Stimulated activated CD4-positive, alpha-beta T cell treated with anti-CD3 and anti-CD28 coated beads, Interleukin-1b, Interleukin-23, amount 100 ng/mL, for 48 hours (primary cell): ENCODE measurements around the gene TTLL5.

Source experiments
- DNase-seq: peaks from one replicate; pipeline ENCODE4 v3.0.0-alpha.2; 2020

The TTLL5 gene

DNA sequence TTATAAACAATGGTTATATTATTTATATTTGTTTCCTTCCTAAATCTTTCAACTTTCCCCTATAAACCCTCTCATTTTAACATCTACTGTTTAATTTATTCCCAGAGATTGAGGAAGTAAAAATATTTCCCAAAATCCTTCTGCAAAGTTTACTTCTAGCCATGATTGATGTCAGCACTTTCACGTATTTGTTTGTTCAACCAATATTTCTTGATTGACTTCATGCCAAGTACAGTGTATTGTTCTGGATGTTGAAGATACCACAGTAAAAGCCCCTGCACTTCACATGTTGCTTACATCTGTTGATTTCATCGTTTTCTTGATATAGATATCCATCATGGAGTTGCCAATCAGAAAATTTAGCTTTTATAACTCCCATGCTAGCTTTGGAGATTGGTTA, 81.8 kb downstream of the TTLL5 start:
- no peak for DNase-seq

DNA sequence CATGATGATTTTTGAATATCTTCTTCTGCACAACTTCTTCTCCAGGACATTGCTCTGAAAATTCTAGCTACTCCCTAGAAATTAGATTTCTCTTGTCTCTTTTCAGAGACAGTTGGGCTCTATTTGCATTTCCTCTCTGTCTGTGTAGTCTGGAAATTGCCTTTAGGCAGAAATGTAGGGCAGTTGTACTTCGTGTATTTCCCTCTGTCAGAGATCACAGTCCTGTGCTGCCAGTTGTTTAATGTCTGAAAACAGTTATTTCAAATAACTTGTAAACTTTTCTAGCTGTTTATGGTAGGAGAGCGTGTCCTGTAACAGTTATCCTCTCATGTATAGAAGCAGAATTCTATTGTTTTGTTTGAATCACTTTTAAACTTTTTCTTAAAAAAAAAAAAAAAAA, 86.9 kb downstream of the TTLL5 start:
- no peak for DNase-seq

DNA sequence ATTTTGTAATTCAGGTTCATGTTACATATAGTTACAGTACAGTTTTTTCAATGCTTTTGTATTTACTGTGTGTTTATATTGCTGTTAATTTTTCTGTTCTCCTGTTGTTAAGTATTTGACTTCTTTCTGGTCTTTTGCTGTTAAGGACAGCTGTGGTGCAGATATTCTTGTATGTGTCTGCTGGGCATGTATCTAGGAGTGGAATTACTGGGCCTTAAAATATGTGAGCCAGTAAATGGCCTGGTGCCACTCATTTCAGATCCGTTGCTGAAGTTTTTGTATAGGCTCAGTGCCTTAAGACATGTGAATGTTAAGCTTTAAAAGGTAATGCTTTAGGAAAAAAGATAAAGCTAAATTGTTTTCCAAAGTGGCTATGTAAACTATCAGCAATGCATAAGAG, 87.3 kb downstream of the TTLL5 start:
- DNase-seq = no peak

DNA sequence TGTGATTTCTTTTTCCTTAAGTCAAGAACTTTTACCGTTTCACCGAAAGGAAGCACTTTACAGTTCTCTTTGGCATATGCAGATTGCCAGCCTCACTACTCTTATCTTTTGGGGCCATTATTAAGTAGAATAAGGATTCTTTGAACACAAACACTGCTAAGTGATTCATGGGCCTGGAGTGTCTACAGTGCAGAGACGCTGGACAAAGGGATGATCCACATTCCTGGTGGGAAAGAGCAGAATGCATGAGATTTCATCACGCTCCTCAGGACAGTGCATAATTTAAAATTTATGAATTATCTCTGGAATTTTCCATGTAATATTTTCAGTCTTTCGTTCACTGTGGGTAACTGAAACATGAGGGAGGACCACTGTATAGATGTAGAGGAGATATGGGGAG, 90.2 kb downstream of the TTLL5 start:
- DNase-seq = no peak

DNA sequence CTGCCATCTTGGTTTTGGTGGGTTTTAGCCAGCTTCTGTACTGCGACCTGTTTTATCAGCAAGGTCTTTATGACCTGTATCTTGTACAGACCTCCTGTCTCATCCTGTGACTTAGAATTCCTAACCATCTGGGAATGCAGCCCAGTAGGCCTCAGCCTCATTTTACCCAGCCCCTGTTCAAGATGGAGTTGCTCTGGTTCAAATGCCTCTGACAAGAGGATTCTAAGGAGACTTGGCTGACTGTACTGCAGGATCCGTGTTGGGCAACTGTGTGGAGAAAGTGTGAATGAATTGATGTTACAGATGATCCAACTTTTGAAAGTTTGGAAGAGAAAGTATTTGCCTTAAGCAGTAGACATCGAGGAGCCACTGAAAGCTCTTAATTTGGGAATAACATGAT, 91.0 kb downstream of the TTLL5 start:
- no peak for DNase-seq

DNA sequence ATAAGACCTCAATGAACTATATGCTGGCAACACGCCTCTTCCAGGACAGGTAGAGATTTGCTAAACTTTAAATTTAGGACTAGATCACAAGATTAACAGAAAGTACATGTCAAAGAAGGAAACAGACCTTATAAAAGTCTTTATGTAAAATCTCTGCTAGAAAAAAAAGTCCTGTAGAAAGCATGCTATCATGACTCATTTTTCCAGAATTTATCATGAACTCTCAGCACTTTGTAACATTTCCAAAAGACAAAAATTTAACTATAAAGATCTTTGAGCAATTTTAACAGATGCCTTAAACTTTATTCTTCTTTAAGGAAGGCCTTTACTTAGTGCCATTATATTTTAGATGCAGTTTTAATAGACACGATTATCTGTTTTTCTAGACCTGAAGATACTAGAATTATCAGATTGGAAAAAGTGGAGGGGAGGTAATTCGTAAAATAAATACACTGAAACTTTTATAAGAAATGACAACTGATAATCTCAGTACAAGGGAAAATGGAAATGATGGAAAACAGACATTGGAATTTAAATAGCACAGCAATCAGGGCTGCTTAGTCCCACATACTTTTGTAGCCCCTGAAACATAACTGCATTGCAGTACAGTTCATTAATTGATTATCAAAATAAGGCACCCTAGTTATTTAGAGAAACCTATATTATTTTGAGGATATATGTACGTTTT, 92.0 kb downstream of the TTLL5 start:
- DNase-seq = no peak

DNA sequence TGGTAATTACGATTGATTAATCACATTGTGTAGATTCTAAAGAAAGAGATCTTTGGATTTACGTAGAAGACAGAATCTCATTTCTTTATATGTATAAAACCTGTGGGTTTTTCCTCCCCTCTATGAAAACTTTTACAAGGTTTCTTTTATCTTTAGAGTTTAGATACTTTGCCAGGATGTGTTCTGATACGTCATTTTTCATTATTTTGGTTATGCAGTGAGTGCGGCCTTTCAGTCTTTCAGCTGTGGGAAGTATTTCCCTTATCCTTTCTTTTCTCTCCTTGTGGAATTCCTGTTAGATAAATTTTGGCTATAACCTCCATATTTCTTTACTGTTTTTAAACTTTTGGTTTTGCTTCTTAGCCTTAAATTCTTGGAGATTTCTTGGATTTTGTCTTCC, 92.7 kb downstream of the TTLL5 start:
- no peak for DNase-seq

DNA sequence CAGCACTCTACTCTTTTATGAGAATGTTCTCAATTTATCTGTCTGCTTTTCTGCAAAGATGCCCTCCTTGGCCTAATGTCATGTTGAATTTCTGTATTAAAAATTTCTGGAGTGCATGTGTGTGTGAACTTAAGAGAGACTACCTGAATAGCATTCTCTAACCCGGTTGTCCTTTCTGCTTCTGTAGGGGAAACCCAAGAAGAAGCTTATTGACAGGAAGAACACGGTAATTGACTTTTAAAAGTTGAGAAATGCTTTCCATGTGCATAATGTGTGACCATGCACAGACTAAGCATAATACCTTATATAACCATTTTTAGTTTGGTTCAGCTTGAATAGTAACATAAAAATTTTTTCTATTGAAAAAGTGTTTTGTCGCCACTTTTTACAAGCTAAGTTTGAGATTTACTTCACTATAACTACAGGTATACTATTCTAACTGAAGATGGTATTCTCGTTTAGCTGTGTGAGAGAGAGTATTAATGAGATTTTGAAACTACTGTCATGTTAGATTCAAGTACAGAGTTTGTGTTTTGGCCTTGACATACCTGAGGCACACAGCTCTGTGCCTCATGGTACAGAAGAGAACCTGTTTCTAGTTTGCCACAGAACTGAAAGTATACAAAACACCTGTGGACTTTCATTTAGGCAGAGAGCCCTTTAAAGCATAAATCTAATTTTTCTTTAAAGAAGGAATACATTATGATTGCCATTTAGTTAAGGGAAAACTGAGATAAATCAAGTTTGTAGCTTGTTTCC, 96.8 kb downstream of the TTLL5 start:
- no peak for DNase-seq

DNA sequence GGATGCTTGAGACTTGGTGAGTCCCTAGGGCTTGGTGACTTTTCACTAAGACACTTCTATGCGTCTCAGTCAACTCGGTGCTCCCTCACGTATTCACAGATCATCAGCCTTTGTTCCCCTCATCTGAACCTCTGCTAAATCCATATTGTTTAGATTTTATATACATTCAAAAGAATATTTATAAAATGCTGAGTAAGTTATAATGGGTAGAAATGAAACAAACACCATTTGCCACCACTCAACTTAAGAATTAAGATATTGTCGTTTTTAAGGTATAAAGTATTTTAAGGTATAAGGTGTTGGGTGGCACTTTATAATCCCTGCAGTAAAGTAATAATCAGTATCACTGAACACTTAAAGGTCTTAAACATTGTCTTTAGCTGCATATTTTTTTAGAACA, 103.0 kb downstream of the TTLL5 start:
- DNase-seq = no peak

DNA sequence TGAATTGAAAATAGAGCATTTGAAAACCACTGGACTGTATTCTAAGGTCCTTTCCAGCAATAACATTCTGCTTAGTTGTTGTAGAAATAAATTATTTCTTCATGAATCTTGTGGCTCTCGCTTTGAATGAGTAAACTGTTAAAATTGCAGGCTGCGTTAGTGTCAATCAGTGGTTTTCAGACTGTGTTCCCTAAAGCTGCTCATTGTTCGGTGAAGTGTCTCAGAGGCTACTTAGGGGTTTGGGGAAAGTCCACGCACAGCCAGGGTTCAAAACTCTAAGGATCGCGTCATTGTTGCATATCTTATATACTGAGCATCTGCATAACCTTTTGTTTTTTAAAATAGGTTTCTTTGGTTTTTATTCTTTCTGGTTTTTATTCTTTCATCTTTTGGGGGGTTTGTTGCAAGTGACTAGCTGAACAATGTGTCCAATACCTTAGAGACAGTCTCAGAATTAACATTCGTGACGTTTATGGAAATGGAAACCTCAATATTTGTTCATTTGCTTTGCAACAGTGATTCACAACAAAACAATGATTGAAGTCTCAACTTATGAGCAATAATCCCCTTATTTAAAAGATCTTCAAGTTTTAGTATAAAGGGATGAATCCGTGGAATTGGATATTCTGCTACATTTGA, 108.1 kb downstream of the TTLL5 start:
- no peak for DNase-seq

DNA sequence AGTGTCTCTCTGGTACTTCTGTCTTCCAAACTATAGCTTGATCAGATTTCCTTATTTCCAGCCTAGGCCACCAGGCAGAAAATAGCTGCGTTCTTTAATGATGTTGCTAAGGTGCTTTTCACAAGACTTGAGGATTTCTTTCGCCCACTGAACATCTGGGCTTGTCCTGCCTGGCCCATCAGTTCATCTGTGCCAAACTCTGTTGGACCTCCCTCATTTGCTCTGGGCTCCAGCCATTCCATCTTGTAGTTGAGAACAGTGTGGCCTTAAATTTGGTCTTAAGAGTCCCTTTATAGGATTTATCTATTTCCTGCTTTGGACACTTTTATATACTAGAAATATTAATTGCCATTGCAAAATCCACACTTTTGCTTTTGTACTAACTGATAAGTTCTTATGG, 109.6 kb downstream of the TTLL5 start:
- DNase-seq = no peak

DNA sequence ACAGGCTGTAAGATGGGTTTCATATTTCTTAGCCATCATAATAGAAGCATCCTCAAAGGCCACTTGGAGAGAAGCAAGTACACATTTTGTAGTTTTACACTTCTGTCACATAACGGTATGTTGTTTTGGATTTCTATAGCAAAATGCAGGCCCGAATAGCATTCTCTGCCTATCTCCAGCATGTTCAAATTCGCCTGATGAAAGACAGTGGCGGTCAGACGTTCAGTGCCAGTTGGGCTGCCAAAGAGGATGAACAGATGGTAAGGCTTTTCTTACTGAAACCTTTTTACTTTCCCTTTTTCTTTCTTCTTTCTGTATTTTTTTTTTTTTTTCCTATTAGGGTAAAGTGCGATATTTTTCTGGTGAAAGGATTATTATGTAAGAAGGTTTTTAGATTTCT, 110.5 kb downstream of the TTLL5 start:
- DNase-seq = no peak

DNA sequence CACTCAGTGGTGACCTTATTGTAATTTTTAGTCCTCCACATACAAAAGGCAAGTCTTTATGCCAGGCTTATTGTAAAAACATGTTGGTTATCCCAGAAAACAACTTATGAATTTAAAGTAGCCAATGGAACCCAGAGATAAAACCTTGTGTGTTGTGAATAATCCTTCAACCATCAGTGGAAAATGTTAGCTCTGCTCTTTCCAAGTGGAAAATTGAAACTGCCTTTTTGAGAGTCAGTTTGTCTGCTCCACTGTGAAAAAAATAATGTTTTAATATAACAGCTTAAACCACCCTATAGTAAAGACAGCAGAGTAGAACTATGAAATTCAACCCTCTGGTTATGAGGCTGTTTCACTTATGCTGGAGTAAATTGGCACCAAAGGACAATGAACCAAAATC, 112.0 kb downstream of the TTLL5 start:
- DNase-seq = no peak

DNA sequence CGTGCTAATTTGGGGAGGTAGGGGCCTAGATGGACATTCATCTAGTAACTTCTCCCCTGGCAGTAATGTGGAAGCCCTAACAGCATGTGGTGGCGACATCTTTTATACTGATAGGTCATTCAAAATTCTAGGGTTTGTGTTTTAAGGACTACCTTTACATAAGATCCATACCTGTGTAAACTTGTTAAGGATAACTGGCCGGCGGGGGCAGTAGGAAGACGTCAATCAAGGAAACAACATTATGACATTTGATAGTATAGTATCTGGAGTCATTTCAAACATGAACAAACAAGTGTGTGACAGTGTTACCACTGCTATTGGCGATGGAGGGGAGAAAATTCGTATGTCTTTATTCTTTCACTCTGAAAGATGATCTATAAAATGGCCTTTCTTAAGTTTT, 120.0 kb downstream of the TTLL5 start:
- DNase-seq = no peak

DNA sequence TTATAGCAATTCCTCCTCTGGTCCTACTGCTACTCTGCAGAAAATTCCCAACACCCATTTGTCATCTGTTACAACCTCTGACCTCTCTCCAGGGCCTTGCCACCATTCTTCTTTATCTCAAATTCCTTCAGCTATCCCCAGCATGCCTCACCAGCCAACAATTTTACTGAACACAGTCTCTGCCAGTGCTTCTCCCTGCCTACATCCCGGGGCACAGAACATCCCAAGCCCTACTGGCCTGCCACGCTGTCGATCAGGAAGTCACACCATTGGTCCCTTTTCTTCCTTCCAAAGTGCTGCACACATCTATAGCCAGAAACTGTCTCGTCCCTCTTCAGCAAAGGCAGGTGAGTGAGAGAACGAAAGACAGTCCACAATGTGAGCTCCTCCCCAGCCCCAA, 122.1 kb downstream of the TTLL5 start:
- DNase-seq = no peak

DNA sequence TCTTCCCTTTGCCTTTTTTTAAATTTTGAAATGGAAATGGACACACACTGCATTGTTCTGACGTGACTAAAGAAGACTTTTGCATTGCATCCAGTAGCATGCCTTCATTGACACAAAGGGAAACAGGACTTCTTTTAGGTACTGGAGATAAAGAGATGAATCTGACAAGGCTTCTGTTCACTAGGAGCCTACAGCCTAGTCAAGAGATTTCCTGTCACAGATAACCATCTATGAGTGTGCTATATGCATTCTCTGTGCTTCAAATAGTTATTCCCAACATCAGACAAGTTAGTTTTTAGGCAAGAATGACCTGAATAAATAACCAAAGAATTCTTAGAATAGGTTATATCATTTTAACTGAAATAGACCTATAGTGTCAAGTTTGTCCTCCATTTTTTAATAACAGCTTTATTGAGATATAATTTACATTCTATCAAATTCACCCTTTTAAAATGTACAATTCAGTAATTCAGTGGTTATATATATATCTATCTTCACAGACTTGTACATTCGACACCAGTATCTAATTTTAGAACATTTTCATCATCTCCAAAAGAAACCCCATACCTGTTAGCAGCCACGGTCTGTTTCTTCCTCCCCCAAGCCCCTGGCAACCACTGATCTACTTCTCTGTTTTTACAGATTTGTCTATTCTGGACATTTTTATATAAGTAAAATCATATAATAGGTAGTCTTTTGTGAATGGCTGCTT, 122.7 kb downstream of the TTLL5 start:
- DNase-seq = no peak

DNA sequence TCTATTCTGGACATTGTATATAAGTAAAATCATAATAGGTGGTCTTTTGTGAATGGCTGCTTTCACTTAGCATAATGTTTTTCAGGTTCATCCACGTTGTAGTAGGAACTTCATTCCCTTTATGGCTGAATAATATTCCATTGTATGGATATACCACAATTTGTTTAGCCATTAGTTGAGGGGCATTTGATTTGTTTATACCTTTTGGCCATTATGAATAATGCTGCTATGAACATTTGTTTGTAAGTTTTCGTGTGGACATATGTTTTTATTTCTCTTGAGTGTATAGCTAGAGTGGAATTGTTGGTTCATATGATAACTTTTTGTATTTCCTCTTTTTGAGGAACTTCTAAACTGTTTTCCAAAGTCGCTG, 123.3 kb downstream of the TTLL5 start:
- no peak for DNase-seq

DNA sequence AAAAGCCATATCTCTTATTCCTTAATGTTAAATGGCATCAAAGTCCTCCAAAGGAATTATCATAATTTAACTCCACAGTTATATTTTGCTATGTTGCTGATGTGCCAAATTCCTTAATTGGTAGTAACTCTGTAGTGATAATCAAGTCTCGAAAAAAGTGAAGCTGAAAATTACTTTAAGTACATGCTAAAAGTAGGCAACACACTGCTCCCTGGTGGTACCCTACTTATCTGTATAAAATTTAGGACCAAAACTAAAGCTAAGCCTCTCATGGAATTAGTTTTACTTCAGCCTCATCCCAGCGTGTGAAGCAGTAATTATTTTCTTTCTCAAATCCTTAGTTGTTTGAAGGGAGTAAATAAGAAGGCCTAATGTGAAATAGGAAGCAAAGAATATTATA, 132.8 kb downstream of the TTLL5 start:
- no peak for DNase-seq

DNA sequence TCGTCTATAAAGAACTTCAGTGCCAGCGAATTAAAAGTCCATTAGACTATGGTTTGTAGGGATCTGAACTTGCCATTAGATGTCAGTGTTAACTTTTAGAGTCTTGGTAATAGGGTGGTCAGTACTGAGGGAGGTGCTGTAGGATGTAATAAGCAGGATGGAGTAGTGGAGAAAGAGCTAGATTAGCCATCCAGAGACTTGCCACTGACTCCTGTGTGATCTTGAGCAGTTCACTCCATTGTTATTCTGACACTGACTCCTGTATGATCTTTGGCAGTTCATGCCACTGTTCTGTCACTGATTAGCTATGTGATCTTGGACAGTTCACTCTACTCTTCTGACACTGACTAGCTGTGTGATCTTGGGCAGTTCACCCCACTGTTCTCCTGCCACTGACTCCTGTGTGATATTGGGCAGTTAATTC, 133.6 kb downstream of the TTLL5 start:
- DNase-seq = no peak

DNA sequence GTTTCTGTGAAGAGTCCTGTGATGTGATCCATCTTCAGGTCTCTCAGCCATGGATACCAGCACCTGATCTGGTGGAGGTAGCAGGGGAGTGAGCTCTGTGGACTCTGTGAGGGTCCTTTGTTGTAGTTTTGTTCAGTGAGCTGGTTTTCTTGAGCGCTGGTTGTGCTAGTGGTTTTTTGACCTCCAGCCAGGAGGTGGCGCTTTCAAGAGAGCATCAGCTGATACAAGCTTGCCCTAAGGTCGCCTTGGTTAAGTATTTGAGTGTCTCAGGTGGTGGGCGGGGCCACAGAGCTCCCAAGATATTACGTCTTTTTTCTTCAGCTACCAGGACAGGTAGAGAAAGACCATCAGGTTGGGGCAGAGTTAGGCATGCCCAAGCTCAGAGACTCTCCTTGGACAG, 139.7 kb downstream of the TTLL5 start:
- no peak for DNase-seq

DNA sequence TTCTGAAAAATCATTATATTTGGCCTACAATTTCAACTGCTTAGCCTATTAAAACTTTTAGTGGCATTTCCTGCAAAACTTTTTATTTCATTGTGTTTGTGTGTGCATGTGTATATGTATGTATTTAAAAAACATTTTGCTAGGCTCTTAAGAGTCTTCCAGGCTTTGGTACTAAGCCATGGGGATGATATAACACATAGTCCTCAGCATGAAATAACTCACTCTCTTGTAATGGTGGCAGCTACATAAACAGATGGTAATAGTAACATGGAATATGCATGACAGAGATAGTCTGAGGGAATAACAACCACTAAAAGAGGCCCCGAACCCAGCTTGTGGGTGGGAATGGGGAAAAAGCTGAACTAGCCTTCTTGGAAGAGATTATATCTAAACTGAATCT, 141.4 kb downstream of the TTLL5 start:
- no peak for DNase-seq

DNA sequence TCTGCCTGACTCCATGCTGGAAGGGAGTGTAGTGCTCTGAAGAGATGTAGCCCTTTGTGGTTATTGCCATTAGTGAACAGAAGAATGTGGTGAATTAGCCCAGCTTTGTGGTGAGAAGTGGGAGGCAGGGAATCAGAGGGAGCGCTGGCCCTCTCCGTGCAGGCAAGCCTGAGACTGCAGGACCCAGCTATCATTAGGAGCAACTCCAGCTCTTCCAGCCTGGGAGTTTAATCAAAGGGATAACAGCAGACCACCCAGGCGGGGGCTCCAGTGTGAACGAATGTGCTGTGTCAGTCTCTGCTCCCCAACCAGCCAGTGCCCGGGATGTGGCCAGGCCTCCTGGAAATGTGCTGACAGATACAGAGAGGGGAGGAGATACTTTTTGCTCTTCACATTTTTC, 142.7 kb downstream of the TTLL5 start:
- no peak for DNase-seq

DNA sequence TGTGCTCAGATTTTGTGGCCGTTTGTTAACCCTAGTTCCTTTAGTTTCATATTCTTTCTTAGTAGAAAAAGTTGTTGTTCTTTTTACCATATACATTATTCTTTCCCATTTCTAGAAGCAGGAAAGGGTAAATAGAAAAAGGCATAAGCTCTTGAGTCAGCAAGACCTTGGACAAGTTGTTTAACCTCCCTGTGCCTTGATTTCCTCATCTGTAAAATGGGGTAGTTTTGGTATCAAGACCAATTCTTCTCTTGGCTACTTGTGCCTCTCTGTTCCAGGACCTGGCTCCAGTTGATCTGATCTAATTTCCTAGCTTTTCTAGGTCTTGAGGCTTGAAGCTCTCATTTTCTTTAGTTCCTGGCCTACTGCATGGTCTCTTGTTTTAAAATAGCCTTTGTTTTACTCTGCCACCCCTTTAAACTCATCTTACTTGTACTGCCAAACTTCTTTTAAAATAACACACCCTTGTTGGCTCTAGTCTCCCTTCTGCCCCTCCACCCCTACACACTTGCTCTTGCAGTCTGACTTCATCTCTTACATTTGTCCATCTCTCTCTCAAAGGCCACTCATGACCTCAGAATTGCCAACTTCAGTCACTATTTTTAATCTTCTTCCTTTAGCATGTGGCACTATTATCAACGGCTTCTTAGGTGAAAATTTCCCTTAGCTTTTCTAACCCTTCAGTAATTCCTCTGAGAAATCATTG, 143.7 kb downstream of the TTLL5 start:
- DNase-seq = no peak
